GM12875 (cell line): Measurements from ENCODE around the gene CCDC9B.

Experiments
- H3K4me3 ChIP-seq: one replicate; pipeline ENCODE4 v1.5.1; 2011; ENCODE audit warnings: low read depth, low read length, control low read depth
- CTCF ChIP-seq: IDR thresholded peaks from 2 replicates; pipeline ENCODE4 v1.5.1; 2011; ENCODE audit warnings: low read depth, mild to moderate bottlenecking, control low read depth, inconsistent platforms, low read length, moderate library complexity, borderline replicate concordance; ENCODE audit not compliant: insufficient read depth

CCDC9B gene

GRCh38 chr15:40306371-40306770, 34.4 kb downstream of the CCDC9B start:
- no peak for TF ChIP-seq CTCF
- peak overlapping the region; percentile 75 for H3K4me3 ChIP-seq

- H3K4me3 ChIP-seq, result no peak overlapping the region
- TF ChIP-seq CTCF, result no peak
Measured at GRCh38 chr15:40305281-40305680, 35.5 kb downstream of the CCDC9B start.

GRCh38 chr15:40303576-40303975, 37.2 kb downstream of the CCDC9B start:
- TF ChIP-seq CTCF, result no peak
- H3K4me3 ChIP-seq, result no peak overlapping the region

DNA sequence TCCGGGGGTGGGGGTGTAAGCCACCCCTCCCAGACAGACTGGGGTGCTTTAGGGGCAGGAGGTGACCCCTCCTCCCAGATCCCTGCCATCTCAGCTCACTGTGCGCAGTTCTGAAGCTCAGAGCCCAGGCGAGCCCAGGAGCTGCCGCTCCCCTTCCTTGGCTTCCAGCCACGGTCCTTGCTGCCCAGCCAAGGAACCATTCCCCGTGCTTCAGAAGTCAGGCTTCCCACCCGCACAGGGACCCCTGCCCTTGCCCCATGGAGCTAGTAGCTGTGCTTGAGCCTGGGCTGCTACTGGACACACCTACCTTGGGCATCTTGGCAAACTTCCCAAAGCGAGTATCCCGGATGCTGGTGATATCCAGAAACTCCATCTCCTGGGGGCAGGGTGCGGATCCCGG, 37.8 kb downstream of the CCDC9B start:
- no peak for TF ChIP-seq CTCF
- H3K4me3 ChIP-seq, result no peak overlapping the region

GRCh38 chr15:40302288-40302886, 38.4 kb downstream of the CCDC9B start:
- TF ChIP-seq CTCF, result no peak
- no peak overlapping the region for H3K4me3 ChIP-seq

DNA sequence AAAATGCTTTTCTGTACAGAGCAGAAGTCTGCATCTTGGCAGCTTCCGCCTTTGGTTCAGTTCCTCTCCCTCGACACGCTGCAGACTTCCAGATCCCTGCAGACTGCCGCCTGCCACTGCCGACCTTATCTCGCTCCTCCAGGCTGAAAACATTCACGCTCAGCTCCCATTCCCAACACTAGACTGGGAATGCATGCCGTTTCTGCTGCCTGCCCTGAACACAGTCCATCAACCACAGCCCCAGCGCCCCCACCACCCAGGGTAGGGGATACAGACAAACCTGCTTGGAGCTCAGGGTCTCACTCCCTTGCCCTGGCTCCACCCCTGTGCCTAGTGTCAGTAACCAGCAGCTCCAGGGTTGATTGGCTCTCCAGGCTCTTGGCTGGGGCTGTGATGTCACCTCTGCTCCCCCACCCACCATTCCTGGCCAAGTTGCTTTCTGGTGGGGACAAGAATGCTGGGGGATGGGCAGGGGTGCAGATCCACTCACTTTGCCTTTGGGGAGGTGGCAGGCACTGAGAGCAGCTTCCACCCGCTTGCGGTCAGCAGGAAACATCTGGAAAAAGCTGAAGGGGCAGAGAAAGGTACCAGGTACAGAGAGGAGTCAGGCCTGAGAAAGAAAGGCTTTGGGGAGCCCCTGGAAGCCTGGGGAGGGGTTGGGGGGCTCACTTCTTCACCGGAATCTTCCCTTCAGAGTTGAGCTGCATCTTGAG, 39.1 kb downstream of the CCDC9B start:
- TF ChIP-seq CTCF, result no peak
- H3K4me3 ChIP-seq, result no peak overlapping the region

DNA sequence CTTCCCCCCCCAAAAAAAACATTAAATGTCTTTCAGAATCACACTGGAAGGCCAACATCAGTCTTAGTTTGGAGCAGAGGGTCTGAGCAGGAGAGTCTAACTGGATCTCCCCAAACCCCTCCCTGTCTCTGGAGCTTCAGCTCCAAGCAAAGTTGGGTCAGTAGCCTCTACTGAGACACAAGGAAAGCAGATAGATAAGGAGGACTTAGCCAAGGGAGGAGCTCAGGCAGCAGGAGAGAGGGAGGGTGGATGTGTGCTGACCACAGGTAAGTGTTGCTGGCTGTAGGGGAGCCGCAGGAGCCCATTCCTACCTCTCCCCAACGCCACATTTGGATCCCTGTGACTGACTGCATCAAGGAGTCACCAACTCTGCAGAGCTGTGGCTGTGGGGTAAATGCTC, 40.0 kb downstream of the CCDC9B start:
- TF ChIP-seq CTCF, result no peak
- no peak overlapping the region for H3K4me3 ChIP-seq
